Sigmoid colon (tissue), 4 donors: ENCODE measurements around the gene C8A.

Experiments
- CTCF ChIP-seq, 4 experiments: fragments of 450-650 bp in 3 of 4; fragments of 200-600 bp in 1 of 4; IDR thresholded peaks; one replicate each; pipeline ENCODE4 v1.5.1; 2016 to 2019; ENCODE audit warnings: antibody characterized with exemption in 4 of 4, mild to moderate bottlenecking in 3 of 4, moderate library complexity in 2 of 4
- POLR2AphosphoS5 ChIP-seq, 4 donors: sonication (generic); formaldehyde crosslinking; IDR thresholded peaks; one replicate each; pipeline ENCODE4 v1.6.1; 2017; ENCODE audit warnings: antibody characterized with exemption in 4 of 4

GRCh38 chr1:56850922-56851321, 3.7 kb upstream of the C8A start:
- TF ChIP-seq CTCF (IDR thresholded peaks at IDR 0.05) (no peak), POLR2AphosphoS5 (IDR thresholded peaks at IDR 0.05) (no peak)
